Stimulated activated CD4-positive, alpha-beta T cell treated with anti-CD3 and anti-CD28 coated beads, TNF-alpha, amount 100 ng/mL, for 48 hours (primary cell): ENCODE measurements around the gene NEDD9.

Experiments used
- DNase-seq, 3 donors: peaks; one replicate each; pipeline ENCODE4 v3.0.0-alpha.2; 2020; ENCODE audit warnings: low read depth in 3 of 3

Gene NEDD9

GRCh38 chr6:11262242-11262641, 29.8 kb upstream of the NEDD9 start:
- no peak for DNase-seq

- DNase-seq = no peak
These were observed 28.0 kb upstream of the NEDD9 start for GRCh38 chr6:11260249-11261038.

- DNase-seq = no peak
These were observed 26.1 kb upstream of the NEDD9 start for GRCh38 chr6:11258260-11259237.

GRCh38 chr6:11255610-11256009, 23.1 kb upstream of the NEDD9 start:
- DNase-seq = no peak

GRCh38 chr6:11253594-11253993, 21.1 kb upstream of the NEDD9 start:
- DNase-seq = no peak

- no peak for DNase-seq
These were observed 19.3 kb upstream of the NEDD9 start for GRCh38 chr6:11251553-11252360.

- DNase-seq = no peak
These were observed 17.6 kb upstream of the NEDD9 start for GRCh38 chr6:11250108-11250507.

- DNase-seq = no peak
These were observed 16.7 kb upstream of the NEDD9 start for GRCh38 chr6:11248974-11249761.

GRCh38 chr6:11246722-11247121, 14.3 kb upstream of the NEDD9 start:
- DNase-seq = no peak

GRCh38 chr6:11245381-11246256, 13.2 kb upstream of the NEDD9 start:
- DNase-seq = no peak

GRCh38 chr6:11244387-11245126, 12.1 kb upstream of the NEDD9 start:
- DNase-seq = no peak

GRCh38 chr6:11243861-11244260, 11.4 kb upstream of the NEDD9 start:
- no peak for DNase-seq

- DNase-seq = no peak
These were observed 10.2 kb upstream of the NEDD9 start for GRCh38 chr6:11242711-11243110.

- DNase-seq = no peak
These were observed 9.3 kb upstream of the NEDD9 start for GRCh38 chr6:11241793-11242201.

- DNase-seq = no peak
These were observed 8.8 kb upstream of the NEDD9 start for GRCh38 chr6:11241154-11241792.

GRCh38 chr6:11237956-11238355, 5.5 kb upstream of the NEDD9 start:
- DNase-seq = no peak

- DNase-seq = no peak
These were observed 5.0 kb upstream of the NEDD9 start for GRCh38 chr6:11237428-11237827.

GRCh38 chr6:11236915-11237314, 4.4 kb upstream of the NEDD9 start:
- DNase-seq = no peak
